SU-DHL-6 (cell line): ENCODE measurements around the gene C16orf54.
A peak's percentile ranks its signal among the peaks of the same experiment; 100 is the strongest.

ENCODE experiments used
- H2AFZ ChIP-seq: fragments of 200-600 bp; sonication (generic); 2 replicates; pipeline ENCODE4 v1.6.1; 2014; ENCODE audit warnings: low read depth, mild to moderate bottlenecking, moderate library complexity, mixed read lengths, antibody characterized with exemption, low read length; ENCODE audit not compliant: severe bottlenecking
- H3F3A ChIP-seq: fragments of 200-600 bp; shearing (Covaris generic); 2 replicates; pipeline ENCODE4 v1.6.0; 2016; ENCODE audit warnings: antibody characterized with exemption, mild to moderate bottlenecking; ENCODE audit not compliant: insufficient read depth
- H3K27ac ChIP-seq: fragments of 200-600 bp; sonication (generic); 2 replicates; pipeline ENCODE4 v1.5.1; 2016; ENCODE audit warnings: low read depth, mild to moderate bottlenecking, low read length, moderate library complexity, mixed read lengths
- H3K27me3 ChIP-seq: fragments of 200-600 bp; sonication (generic), shearing (Covaris generic); 2 replicates; pipeline ENCODE4 v1.6.0; 2014; ENCODE audit warnings: mild to moderate bottlenecking, low read length
- H3K36me3 ChIP-seq: fragments of 200-600 bp; sonication (generic); 2 replicates; pipeline ENCODE4 v1.6.1; 2014; ENCODE audit warnings: mild to moderate bottlenecking, low read length, mixed read lengths
- H3K4me2 ChIP-seq: fragments of 300-600, 200-600 bp; shearing (Covaris generic), sonication (generic); 2 replicates; pipeline ENCODE4 v1.6.0; 2014; ENCODE audit warnings: low read length, low read depth, mild to moderate bottlenecking; ENCODE audit not compliant: poor library complexity, severe bottlenecking
- H3K4me3 ChIP-seq: fragments of 200-600 bp; sonication (generic); 2 replicates; pipeline ENCODE4 v1.5.1; 2014; ENCODE audit warnings: antibody characterized with exemption, low read length, mild to moderate bottlenecking, mixed read lengths; ENCODE audit not compliant: insufficient read depth, poor library complexity, severe bottlenecking
- H3K79me2 ChIP-seq: fragments of 200-600 bp; sonication (generic); 2 replicates; pipeline ENCODE4 v1.6.1; 2014; ENCODE audit warnings: mild to moderate bottlenecking, low read length, moderate library complexity; ENCODE audit not compliant: insufficient read depth
- H3K9ac ChIP-seq: fragments of 200-600 bp; sonication (generic); 2 replicates; pipeline ENCODE4 v1.7.0; 2014; ENCODE audit warnings: mild to moderate bottlenecking, low read length
- H3K9me2 ChIP-seq: fragments of 200-600 bp; sonication (generic); replicated peaks from 2 replicates; pipeline ENCODE4 v1.6.1; 2014; ENCODE audit warnings: low read length; ENCODE audit not compliant: insufficient read depth
- H3K9me3 ChIP-seq: fragments of 200-600 bp; sonication (generic); 2 replicates; pipeline ENCODE4 v1.6.1; 2014; ENCODE audit warnings: low read length, mixed read lengths; ENCODE audit not compliant: insufficient read depth
- H4K20me1 ChIP-seq: fragments of 200-600 bp; sonication (generic); 2 replicates; pipeline ENCODE4 v1.6.1; 2014; ENCODE audit warnings: low read depth, mild to moderate bottlenecking, antibody characterized with exemption, low read length, moderate library complexity, mixed read lengths
- EZH2phosphoT487 ChIP-seq: fragments of 200-600 bp; sonication (generic), shearing (Covaris generic); conservative IDR thresholded peaks from 2 replicates; pipeline ENCODE4 v1.6.1; 2018; ENCODE audit warnings: mild to moderate bottlenecking, antibody characterized with exemption, low read length, moderate library complexity, mixed read lengths
- TF ChIP-seq, protein P1 (sequence below): fragments of 200-600 bp; sonication (generic); IDR thresholded peaks from one replicate; pipeline ENCODE4 v1.5.1; 2017; ENCODE audit warnings: antibody characterized with exemption, mild to moderate bottlenecking, low read length, moderate library complexity; ENCODE audit not compliant: insufficient read depth, poor library complexity, severe bottlenecking

C16orf54 gene

GRCh38 chr16:29702269-29702668 lies 43.5 kb downstream of the C16orf54 start:
- Histone ChIP-seq H3K27me3 (no peaks in the 10 kb centered on the region), H3K79me2 (no peaks in the 10 kb centered on the region), H3K4me3 (no peak overlapping the region), H4K20me1 (no peaks in the 10 kb centered on the region), H3K9me3 (no peaks in the 10 kb centered on the region), H3K9ac (no peak overlapping the region), H3K36me3 (no peaks in the 10 kb centered on the region), H3F3A (no peaks in the 10 kb centered on the region), H2AFZ (no peak overlapping the region), H3K27ac (peak overlapping the region; percentile 51), H3K4me2 (peak overlapping the region; percentile 32), H3K9me2 (no peaks in the 10 kb centered on the region)
- no peak for TF ChIP-seq EZH2phosphoT487
- TF ChIP-seq, protein P1, sequence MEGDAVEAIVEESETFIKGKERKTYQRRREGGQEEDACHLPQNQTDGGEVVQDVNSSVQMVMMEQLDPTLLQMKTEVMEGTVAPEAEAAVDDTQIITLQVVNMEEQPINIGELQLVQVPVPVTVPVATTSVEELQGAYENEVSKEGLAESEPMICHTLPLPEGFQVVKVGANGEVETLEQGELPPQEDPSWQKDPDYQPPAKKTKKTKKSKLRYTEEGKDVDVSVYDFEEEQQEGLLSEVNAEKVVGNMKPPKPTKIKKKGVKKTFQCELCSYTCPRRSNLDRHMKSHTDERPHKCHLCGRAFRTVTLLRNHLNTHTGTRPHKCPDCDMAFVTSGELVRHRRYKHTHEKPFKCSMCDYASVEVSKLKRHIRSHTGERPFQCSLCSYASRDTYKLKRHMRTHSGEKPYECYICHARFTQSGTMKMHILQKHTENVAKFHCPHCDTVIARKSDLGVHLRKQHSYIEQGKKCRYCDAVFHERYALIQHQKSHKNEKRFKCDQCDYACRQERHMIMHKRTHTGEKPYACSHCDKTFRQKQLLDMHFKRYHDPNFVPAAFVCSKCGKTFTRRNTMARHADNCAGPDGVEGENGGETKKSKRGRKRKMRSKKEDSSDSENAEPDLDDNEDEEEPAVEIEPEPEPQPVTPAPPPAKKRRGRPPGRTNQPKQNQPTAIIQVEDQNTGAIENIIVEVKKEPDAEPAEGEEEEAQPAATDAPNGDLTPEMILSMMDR: no peak

DNA sequence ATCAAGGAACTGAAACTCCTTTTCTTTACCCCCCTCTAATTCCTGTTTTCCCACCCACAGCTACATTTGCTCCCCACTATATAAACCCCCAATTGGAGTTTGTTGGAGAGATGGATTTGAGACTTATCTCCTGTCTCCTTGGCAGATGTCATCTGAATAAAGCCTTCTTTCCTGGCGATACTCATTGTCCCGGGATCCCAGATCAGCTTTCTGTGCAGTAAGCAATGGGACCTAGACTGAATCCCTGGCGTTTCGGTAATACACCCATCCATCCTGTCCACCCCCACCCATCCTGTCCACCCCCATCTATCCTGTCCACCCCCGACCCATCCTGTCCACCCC lies 44.6 kb downstream of the C16orf54 start:
- H3K27me3 ChIP-seq: no peaks in the 10 kb centered on the region
- H3K4me3 ChIP-seq: no peak overlapping the region
- peak overlapping the region; percentile 51; the same call in 1 of the 2 replicates for H3K27ac ChIP-seq
- H3K9me2 ChIP-seq: no peaks in the 10 kb centered on the region
- peak overlapping the region; percentile 32 for H3K4me2 ChIP-seq
- H3K9ac ChIP-seq: no peak overlapping the region
- H3F3A ChIP-seq: no peaks in the 10 kb centered on the region
- H4K20me1 ChIP-seq: no peaks in the 10 kb centered on the region
- TF ChIP-seq EZH2phosphoT487: no peak
- TF ChIP-seq, protein P1: no peak
- no peaks in the 10 kb centered on the region for H3K9me3 ChIP-seq
- H3K36me3 ChIP-seq: no peaks in the 10 kb centered on the region
- no peaks in the 10 kb centered on the region for H3K79me2 ChIP-seq
- no peak overlapping the region for H2AFZ ChIP-seq

GRCh38 chr16:29700253-29700987 lies 45.4 kb downstream of the C16orf54 start:
- H3K9ac ChIP-seq: no peak overlapping the region
- no peak overlapping the region for H3K4me3 ChIP-seq
- no peaks in the 10 kb centered on the region for H3F3A ChIP-seq
- H3K27me3 ChIP-seq: no peaks in the 10 kb centered on the region
- peak overlapping the region; percentile 31 for H3K4me2 ChIP-seq
- no peaks in the 10 kb centered on the region for H3K9me3 ChIP-seq
- no peak for TF ChIP-seq EZH2phosphoT487
- TF ChIP-seq, protein P1: peak; percentile 48
- H2AFZ ChIP-seq: no peak overlapping the region
- no peak overlapping the region for H3K27ac ChIP-seq
- H3K36me3 ChIP-seq: no peaks in the 10 kb centered on the region
- no peaks in the 10 kb centered on the region for H3K9me2 ChIP-seq
- H3K79me2 ChIP-seq: no peaks in the 10 kb centered on the region
- H4K20me1 ChIP-seq: no peaks in the 10 kb centered on the region
